Large intestine (tissue), 3 donors: Measurements from ENCODE around the gene TMEM175. TPM values are rescaled to one million over a fixed set of nuclear protein-coding genes. Genes with fewer than 3 reads are reported as not detected.

Experiments used
- DNase-seq, 2 donors: peaks; one replicate each; pipeline versions ENCODE4 v3.0.0 to v3.0.0-alpha.2; 2013
- H3K27ac ChIP-seq: one replicate; pipeline ENCODE4 v1.5.1; 2013; ENCODE audit warnings: low read length
- H3K27me3 ChIP-seq: 2 replicates; pipeline ENCODE4 v1.6.1; 2013; ENCODE audit warnings: low read length; ENCODE audit not compliant: control insufficient read depth, insufficient read depth
- H3K36me3 ChIP-seq: 2 replicates; pipeline ENCODE4 v1.6.1; 2013; ENCODE audit warnings: low read length; ENCODE audit not compliant: control insufficient read depth, insufficient read depth
- H3K4me1 ChIP-seq: one replicate; pipeline ENCODE4 v1.6.1; 2013; ENCODE audit warnings: low read length; ENCODE audit not compliant: control insufficient read depth, insufficient read depth
- H3K4me3 ChIP-seq: one replicate; pipeline ENCODE4 v1.5.1; 2013; ENCODE audit warnings: low read length
- H3K9me3 ChIP-seq: one replicate; pipeline ENCODE4 v1.6.1; 2013; ENCODE audit warnings: mild to moderate bottlenecking, low read depth, low read length, moderate library complexity; ENCODE audit not compliant: control insufficient read depth
- WGBS: methylation state at CpG from one replicate; pipeline ENCODE4 v1.1.5; 2013; ENCODE audit warnings: low lambda C conversion rate; ENCODE audit not compliant: insufficient coverage; 5-methylcytosine and 5-hydroxymethylcytosine counted together
- polyA plus RNA-seq: library from polyadenylated mRNA; unstranded; fragments of 120-200 nt; gene quantifications from one replicate; pipeline ENCODE4 v1.2.1, GENCODE V29; 2013

The TMEM175 gene
- polyA plus RNA-seq, 1 donor, result 28.4 TPM

DNA sequence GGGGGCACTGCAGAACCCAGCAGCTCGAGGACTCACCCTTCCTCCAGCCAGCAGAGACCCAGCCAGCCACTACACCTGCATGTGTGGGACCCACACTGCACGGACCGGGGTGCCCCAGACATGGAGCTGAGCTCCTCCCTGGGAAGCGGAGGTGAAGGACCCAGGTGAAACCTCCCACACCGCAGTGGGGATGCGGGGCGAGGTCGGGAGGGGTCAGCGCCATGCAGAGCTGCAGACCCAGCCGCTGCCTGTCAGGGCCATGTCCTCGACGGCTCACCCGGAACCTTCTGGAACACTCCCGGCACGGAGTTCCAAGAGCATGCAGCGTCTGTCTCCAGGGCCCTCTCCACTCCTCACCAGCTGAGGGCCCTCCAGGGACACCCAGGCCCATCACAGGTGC lies 42.7 kb upstream of the TMEM175 start:
- Histone ChIP-seq H3K36me3 (peaks cover 77% of the 10 kb centered on the region), H3K9me3 (no peaks in the 10 kb centered on the region), H3K4me3 (no peak overlapping the region), H3K27me3 (no peaks in the 10 kb centered on the region), H3K4me1 (no peaks in the 10 kb centered on the region), H3K27ac (no peak overlapping the region)
- WGBS, result no CpG with 5 or more reads among the region's 16 CpGs
- DNase-seq, result no peak

DNA sequence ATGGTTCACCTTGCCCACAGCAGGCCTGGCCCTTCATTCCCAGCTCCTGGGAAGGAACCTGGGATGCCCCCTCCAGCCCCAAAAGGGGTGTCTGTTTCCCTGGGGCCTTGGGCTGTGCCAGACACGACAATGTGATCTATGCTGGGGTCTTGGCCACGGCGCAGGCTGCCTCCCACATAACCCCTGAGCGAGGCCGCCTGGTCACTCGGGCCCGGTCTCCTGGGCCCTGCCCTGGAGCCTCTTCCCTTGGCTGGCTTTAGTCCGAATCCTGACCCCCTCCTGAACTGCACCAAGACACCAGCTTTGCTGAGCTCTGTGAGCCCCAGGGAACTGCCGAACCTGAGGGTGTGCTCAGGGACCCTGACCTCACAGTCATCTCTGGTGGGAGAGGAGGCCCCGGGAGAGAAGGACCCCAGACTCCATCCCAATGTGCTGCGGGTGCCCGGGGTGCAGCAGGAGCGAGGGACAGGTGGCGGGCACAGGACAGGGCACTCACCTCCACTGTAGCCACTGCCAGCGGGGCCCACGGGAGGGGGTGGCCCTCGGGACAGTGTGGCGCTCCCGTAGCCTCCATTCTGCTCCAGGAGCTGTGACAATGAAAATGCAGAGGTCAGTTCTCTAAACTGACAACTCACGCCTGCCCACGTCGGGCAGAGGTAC lies 42.1 kb upstream of the TMEM175 start:
- DNase-seq, result no peak
- Histone ChIP-seq H3K9me3 (no peaks in the 10 kb centered on the region), H3K4me1 (no peaks in the 10 kb centered on the region), H3K27ac (no peak overlapping the region), H3K4me3 (no peak overlapping the region), H3K36me3 (peaks cover 76% of the 10 kb centered on the region), H3K27me3 (no peaks in the 10 kb centered on the region)
- WGBS, result 100% methylated on average over 1 of the region's 22 CpGs

DNA sequence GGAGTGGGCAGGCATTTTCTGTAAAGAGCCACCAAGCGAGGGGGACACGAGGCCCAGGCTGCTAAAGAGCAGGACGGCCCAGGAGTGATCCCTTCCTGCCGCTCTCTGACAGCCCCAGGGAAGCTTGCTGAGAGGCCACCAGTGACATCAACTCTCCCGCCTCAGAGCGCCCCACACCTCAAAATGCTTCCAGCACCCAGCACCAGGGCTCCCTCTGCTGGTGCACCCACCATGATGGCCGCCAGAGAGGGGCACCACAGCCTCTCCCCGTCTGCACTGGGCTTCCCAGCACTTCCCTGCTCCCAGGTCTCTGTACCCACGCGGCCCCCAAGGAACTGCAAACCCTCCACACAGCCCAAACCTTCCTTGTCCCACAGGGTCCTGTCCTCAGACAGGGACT lies 40.5 kb upstream of the TMEM175 start:
- H3K27me3 ChIP-seq, result no peaks in the 10 kb centered on the region
- no peaks in the 10 kb centered on the region for H3K9me3 ChIP-seq
- peaks cover 79% of the 10 kb centered on the region for H3K36me3 ChIP-seq
- no peak overlapping the region for H3K4me3 ChIP-seq
- WGBS, result no CpG with 5 or more reads among the region's 10 CpGs
- H3K4me1 ChIP-seq, result no peaks in the 10 kb centered on the region
- H3K27ac ChIP-seq, result no peak overlapping the region
- no peak for DNase-seq

DNA sequence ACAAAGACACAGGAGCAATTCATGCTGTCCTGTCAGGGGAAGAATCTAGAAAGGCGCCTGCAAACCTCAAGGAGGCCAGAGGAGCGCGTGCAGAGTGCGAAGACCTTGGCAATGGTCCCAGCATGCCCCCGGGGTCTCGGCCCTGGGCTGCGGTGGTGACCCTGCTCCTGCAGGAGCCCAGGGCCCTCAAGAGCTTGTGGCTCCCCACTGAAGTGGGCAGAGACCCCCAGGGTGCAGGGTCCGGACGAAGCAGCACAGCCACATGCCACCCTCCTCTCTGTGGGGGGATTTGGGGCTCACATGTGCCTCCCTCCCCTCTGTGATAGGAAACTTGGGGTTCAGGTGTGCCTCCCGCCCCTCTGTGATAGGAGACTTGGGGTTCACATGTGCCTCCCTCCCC lies 39.5 kb upstream of the TMEM175 start:
- Histone ChIP-seq H3K36me3 (peaks cover 77% of the 10 kb centered on the region), H3K4me3 (no peak overlapping the region), H3K27ac (no peak overlapping the region), H3K4me1 (no peaks in the 10 kb centered on the region), H3K27me3 (no peaks in the 10 kb centered on the region), H3K9me3 (no peaks in the 10 kb centered on the region)
- no peak for DNase-seq
- no CpG with 5 or more reads among the region's 10 CpGs for WGBS

DNA sequence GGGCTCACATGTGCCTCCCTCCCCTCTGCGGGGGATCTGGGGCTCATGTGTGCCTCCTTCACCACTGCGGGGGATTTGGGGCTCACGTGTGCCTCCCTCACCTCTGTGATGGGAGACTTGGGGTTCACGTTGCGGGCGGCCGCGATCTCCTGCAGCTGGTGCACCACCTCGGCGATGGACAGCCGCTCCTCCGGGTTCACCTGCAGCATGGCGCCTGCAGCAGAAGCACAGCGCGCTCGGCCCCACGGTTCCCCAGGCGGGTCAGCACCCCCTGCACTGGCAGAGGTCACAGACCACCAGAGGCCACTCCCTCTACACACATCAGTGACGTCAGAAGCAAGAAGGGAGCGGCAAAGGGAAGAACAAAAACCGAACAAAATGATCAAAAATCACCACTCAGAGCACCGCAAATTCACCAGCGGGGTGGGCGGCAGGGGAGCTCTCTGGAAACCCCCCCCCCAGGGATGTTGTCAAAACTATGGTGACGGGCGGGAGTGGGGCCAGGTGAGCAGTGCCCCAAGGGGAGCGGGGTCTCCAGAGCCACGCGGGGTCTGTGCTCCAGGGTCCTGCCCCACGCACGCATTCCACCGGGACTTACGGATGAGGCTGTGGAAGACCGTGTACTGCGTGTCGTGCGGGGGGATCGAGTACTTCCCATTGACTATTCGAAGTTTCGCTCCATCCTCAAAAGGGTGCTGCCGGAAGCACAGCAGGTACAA lies 38.8 kb upstream of the TMEM175 start:
- Histone ChIP-seq H3K4me1 (no peaks in the 10 kb centered on the region), H3K27ac (no peak overlapping the region), H3K27me3 (no peaks in the 10 kb centered on the region), H3K4me3 (no peak overlapping the region), H3K9me3 (no peaks in the 10 kb centered on the region), H3K36me3 (peaks cover 75% of the 10 kb centered on the region)
- no CpG with 5 or more reads among the region's 41 CpGs for WGBS
- no peak for DNase-seq

DNA sequence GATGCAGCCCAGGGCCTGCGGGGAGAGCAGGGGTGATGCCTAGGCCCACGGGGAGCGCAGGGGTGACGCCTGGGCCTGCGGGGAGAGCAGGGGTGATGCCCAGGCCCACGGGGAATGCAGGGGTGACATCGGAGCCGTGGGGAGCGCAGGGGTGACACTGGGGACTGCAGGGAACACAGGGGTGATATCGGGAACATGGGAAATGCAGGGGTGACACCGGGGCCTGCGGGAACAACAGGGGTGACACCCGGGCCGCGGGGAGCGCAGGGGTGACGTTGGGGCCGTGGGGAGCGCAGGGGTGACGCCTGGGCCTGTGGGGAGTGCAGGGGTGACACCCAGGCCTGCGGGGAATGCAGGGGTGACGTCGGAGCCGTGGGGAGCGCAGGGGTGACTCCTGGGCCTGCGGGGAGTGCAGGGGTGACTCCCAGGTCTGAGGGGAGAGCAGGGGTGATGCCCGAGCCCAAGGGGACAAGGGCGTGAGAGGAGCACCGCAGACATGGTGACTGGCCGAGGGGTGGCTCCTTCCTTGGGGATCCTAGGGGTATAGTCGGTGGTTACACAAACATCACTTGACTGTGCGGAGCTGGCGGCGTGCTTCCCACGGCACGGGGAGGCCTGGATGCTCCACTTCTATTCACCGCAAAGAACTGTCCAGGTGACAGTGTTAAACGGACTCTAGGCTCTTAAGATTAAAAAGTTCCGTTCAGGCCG lies 38.1 kb upstream of the TMEM175 start:
- no peak overlapping the region for H3K27ac ChIP-seq
- no peak overlapping the region for H3K4me3 ChIP-seq
- no peaks in the 10 kb centered on the region for H3K27me3 ChIP-seq
- WGBS, result no CpG with 5 or more reads among the region's 40 CpGs
- no peaks in the 10 kb centered on the region for H3K4me1 ChIP-seq
- no peaks in the 10 kb centered on the region for H3K9me3 ChIP-seq
- no peak for DNase-seq
- H3K36me3 ChIP-seq, result peaks cover 72% of the 10 kb centered on the region

DNA sequence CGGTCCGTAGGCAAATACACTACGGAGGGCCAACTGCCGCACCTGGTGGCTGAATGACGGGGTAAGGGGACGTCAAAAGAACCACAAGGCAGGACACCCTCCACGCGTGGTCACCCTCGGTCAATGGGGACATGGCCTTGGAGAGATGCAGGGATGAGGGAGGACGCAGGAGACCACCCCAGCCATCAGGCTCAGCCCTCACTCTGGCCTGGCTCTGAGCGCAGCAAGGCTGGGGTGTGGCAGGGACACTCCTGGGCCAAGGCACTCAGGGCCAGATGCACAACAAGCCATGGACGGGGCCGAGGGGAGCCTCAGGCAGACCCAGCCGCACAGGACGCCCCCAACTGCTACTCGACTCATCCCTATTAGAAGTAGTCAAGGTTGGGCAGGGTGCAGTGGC lies 36.7 kb upstream of the TMEM175 start:
- DNase-seq, result no peak
- Histone ChIP-seq H3K9me3 (no peaks in the 10 kb centered on the region), H3K27me3 (no peaks in the 10 kb centered on the region), H3K27ac (no peak overlapping the region), H3K36me3 (peaks cover 72% of the 10 kb centered on the region), H3K4me1 (no peaks in the 10 kb centered on the region), H3K4me3 (no peak overlapping the region)
- WGBS, result no CpG with 5 or more reads among the region's 16 CpGs

DNA sequence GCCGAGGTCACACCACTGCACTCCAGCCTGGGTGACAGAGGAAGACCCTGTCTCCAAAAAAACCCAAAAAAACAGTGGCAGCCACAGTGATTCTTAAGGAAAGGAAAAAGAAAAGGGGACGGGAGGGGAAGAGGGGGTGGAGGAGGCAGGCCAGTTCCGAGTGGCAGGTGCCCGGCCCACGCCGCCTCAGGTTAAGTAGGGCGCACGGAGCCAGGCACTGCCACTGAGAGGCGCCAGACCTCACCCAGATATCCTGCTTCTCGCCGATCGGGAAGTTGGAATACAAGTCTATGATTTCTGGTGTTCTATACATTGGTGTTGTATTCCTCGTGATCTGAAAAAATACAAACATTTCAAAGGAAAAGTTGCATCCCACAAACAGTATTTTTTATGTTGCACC lies 36.0 kb upstream of the TMEM175 start:
- H3K27me3 ChIP-seq, result no peaks in the 10 kb centered on the region
- H3K4me1 ChIP-seq, result no peaks in the 10 kb centered on the region
- no peak overlapping the region for H3K4me3 ChIP-seq
- no peak overlapping the region for H3K27ac ChIP-seq
- peaks cover 76% of the 10 kb centered on the region for H3K36me3 ChIP-seq
- H3K9me3 ChIP-seq, result no peaks in the 10 kb centered on the region
- DNase-seq, result no peak
- WGBS, result 100% methylated on average over 1 of the region's 13 CpGs

DNA sequence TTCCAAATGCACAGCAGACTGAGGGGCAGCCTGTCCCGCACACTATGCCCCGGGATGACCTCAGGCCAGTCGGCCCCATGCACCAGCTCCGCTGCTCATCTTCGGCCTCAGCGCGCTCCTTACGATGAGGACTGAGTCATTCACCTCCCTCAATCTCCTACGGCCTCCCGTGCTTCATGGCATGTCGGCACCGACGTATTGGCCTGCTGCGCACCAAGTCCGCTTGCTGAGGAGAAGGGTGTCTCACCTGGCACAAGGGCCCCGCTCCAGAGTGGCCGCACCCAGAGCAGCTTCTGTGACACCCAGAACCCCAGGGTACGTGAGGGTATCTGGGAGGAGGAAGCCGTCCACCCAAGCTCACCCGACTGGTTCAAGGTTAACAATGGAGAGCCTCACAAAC lies 35.6 kb upstream of the TMEM175 start:
- Histone ChIP-seq H3K36me3 (peaks cover 80% of the 10 kb centered on the region), H3K27ac (no peak overlapping the region), H3K4me3 (no peak overlapping the region), H3K27me3 (no peaks in the 10 kb centered on the region), H3K4me1 (no peaks in the 10 kb centered on the region), H3K9me3 (no peaks in the 10 kb centered on the region)
- no CpG with 5 or more reads among the region's 20 CpGs for WGBS
- DNase-seq, result no peak

DNA sequence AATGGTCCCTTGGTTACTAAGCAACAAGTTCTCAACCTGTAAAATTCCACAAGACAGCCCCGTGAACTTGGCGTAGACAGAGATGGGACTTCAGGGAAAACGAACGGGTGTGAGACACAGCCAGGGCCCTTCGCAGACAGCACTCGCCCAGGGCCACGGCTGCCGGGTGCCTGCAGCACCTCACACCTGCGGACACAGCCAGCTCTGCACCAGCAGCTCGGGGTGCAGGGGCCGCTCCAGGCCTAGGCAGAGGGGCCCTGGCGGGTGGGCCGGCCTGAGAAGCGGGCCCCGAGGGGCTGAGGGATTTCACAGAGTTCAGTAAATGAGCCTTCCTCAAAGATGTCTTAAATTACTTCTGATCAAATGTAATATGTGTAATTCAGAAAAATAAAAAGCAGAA lies 34.1 kb upstream of the TMEM175 start:
- WGBS, result no CpG with 5 or more reads among the region's 15 CpGs
- peaks cover 69% of the 10 kb centered on the region for H3K36me3 ChIP-seq

More for the DNA sequence above, 34.1 kb upstream of the TMEM175 start:
- H3K4me1 ChIP-seq, result no peaks in the 10 kb centered on the region
- H3K27me3 ChIP-seq, result no peaks in the 10 kb centered on the region
- H3K9me3 ChIP-seq, result no peaks in the 10 kb centered on the region
- H3K27ac ChIP-seq, result no peak overlapping the region
- DNase-seq, result no peak
- H3K4me3 ChIP-seq, result no peak overlapping the region
